GM12878 (cell line): ENCODE data around the gene CCNL2. TPM values are rescaled to one million over a fixed set of nuclear protein-coding genes. Genes with fewer than 3 reads are reported as not detected.
A peak's percentile ranks its signal among the peaks of the same experiment; 100 is the strongest.

ENCODE experiments used
- ATAC-seq: fragments of 200-7000 bp; cut with Tn5 transposase; 3 replicates; pipeline ENCODE4 v1.9.1; 2020; ENCODE audit warnings: mild to moderate bottlenecking, moderate library complexity
- BruUV-seq: library from RNA; stranded (reverse); fragments of 400-500 nt; replicated peaks from 2 replicates; lab custom pipeline; 2021; lab: Mats Ljungman, UMichigan
- CTCF ChIA-PET: fragments of 300-600 bp; sonication (Branson Sonifier 250); formaldehyde crosslinking; extraction: SDS; loops from one replicate; lab custom pipeline; 2021; ENCODE audit warnings: inconsistent platforms; lab: Yijun Ruan, JAX
- POLR2A ChIA-PET: fragments of 350-600 bp; formaldehyde crosslinking; extraction: SDS; loops from one replicate; lab custom pipeline; 2021; ENCODE audit warnings: inconsistent platforms; lab: Charles Lee
- RAD21 ChIA-PET: fragments of 300-600 bp; sonication (Branson Sonifier 250); formaldehyde crosslinking; loops from one replicate; lab custom pipeline; 2023; ENCODE audit warnings: antibody characterized with exemption; ENCODE audit not compliant: unreplicated experiment; lab: Charles Lee
- SMC1A ChIA-PET: fragments of 300-600 bp; sonication (Branson Sonifier 250); formaldehyde crosslinking; loops from one replicate; lab custom pipeline; 2023; ENCODE audit not compliant: unreplicated experiment, uncharacterized antibody; lab: Charles Lee
- DNase-seq: peaks from one replicate; pipeline ENCODE4 v3.0.0-alpha.2; 2011; ENCODE audit warnings: low read depth, low spot score
- FAIRE-seq: peaks from 3 replicates; lab custom pipeline; 2011; peaks lifted over from hg19 to GRCh38; lab: Jason Lieb, UNC
- H2AFZ ChIP-seq: 2 replicates; pipeline ENCODE4 v1.6.0; 2011; ENCODE audit warnings: low read depth, low read length, control low read depth; ENCODE audit not compliant: control insufficient read depth
- H3K27ac ChIP-seq: 2 replicates; pipeline ENCODE4 v1.5.1; 2011; ENCODE audit warnings: control low read depth; ENCODE audit not compliant: control insufficient read depth, insufficient read depth
- H3K27me3 ChIP-seq, 2 experiments: replicated peaks in 1 of 2; 2 replicates each; pipeline versions ENCODE4 v1.6.0 to v1.6.1; 2011; ENCODE audit warnings: low read length in 1 of 2; ENCODE audit not compliant: control insufficient read depth in 2 of 2, insufficient read depth in 2 of 2
- H3K36me3 ChIP-seq, 2 experiments: 2 replicates each; pipeline ENCODE4 v1.5.1; 2011; ENCODE audit warnings: low read length in 1 of 2; ENCODE audit not compliant: control insufficient read depth in 2 of 2, insufficient read depth in 2 of 2
- H3K4me1 ChIP-seq: 2 replicates; pipeline ENCODE4 v1.6.1; 2011; ENCODE audit warnings: mild to moderate bottlenecking, low read length, moderate library complexity, mixed read lengths; ENCODE audit not compliant: control insufficient read depth, insufficient read depth
- H3K4me2 ChIP-seq: 2 replicates; pipeline ENCODE4 v1.6.0; 2011; ENCODE audit warnings: control low read depth; ENCODE audit not compliant: control insufficient read depth, insufficient read depth
- H3K4me3 ChIP-seq: fragments of 200-600 bp; sonication (generic); 2 replicates; pipeline ENCODE4 v1.5.1; 2016
- H3K79me2 ChIP-seq: 2 replicates; pipeline ENCODE4 v1.6.0; 2011; ENCODE audit warnings: low read length; ENCODE audit not compliant: control insufficient read depth, insufficient read depth
- H3K9ac ChIP-seq: 2 replicates; pipeline ENCODE4 v1.8.0; 2011; ENCODE audit warnings: low read length, control low read depth, mixed read lengths; ENCODE audit not compliant: control insufficient read depth, insufficient read depth
- H3K9me3 ChIP-seq: replicated peaks from 3 replicates; pipeline ENCODE4 v1.5.1; 2011; ENCODE audit warnings: mild to moderate bottlenecking, low read length; ENCODE audit not compliant: control insufficient read depth, insufficient read depth
- H4K20me1 ChIP-seq: 2 replicates; pipeline ENCODE4 v1.6.0; 2011; ENCODE audit not compliant: control insufficient read depth, insufficient read depth
- BCL3 ChIP-seq: IDR thresholded peaks from 2 replicates; pipeline ENCODE4 v1.6.1; 2011; ENCODE audit warnings: borderline replicate concordance, low read depth, mild to moderate bottlenecking, moderate library complexity, low read length; ENCODE audit not compliant: insufficient read depth, poor library complexity, severe bottlenecking
- ESRRA ChIP-seq: IDR thresholded peaks from 2 replicates; pipeline ENCODE4 v1.6.1; 2012; ENCODE audit warnings: mild to moderate bottlenecking, low read length, improper control_type of control experiment
- GABPA ChIP-seq: IDR thresholded peaks from 2 replicates; pipeline ENCODE4 v1.6.1; 2014; ENCODE audit warnings: antibody characterized with exemption, low read depth, mild to moderate bottlenecking, inconsistent platforms
- MXI1 ChIP-seq: fragments of 150-350 bp; IDR thresholded peaks from 2 replicates; pipeline ENCODE4 v1.6.1; 2011; ENCODE audit warnings: low read depth, mild to moderate bottlenecking, inconsistent platforms, low read length, improper control_type of control experiment
- MYB ChIP-seq: fragments of 150-350 bp; IDR thresholded peaks from 2 replicates; pipeline ENCODE4 v1.6.1; 2014; ENCODE audit warnings: mild to moderate bottlenecking, low read depth, low read length, borderline replicate concordance
- NR2C2 ChIP-seq: IDR thresholded peaks from 2 replicates; pipeline ENCODE4 v1.6.1; 2011; ENCODE audit warnings: borderline replicate concordance, low read depth; ENCODE audit not compliant: control insufficient read depth, insufficient read length
- RELB ChIP-seq: fragments of 450-650 bp; IDR thresholded peaks from 2 replicates; pipeline ENCODE4 v1.6.1; 2017; ENCODE audit warnings: low read depth, mild to moderate bottlenecking, moderate library complexity
- RFX5 ChIP-seq: IDR thresholded peaks from 2 replicates; pipeline ENCODE4 v1.6.1; 2011; ENCODE audit warnings: low read depth, low read length, improper control_type of control experiment
- STAT3 ChIP-seq: IDR thresholded peaks from 2 replicates; pipeline ENCODE4 v1.6.1; 2011; ENCODE audit warnings: low read depth, low read length, improper control_type of control experiment
- ZBED1 ChIP-seq: IDR thresholded peaks from 2 replicates; pipeline ENCODE4 v1.6.1; 2016; ENCODE audit warnings: borderline replicate concordance
- WGBS: methylation state at CpG from one replicate; pipeline ENCODE4 v1.1.6; 2016; ENCODE audit warnings: low lambda C conversion rate; ENCODE audit not compliant: insufficient replicate concordance, insufficient coverage; ENCODE audit errors: missing lambda C conversion rate; 5-methylcytosine and 5-hydroxymethylcytosine counted together
- in situ Hi-C: fragments of 300-500 bp; cut with MboI; formaldehyde crosslinking; loops from 9 replicates; pipeline ENCODE4 v1.14.3; 2018; ENCODE audit warnings: mixed read lengths
- intact Hi-C: fragments of 100-400 bp; cut with micrococcal nuclease; formaldehyde crosslinking; loops from one replicate; pipeline ENCODE4 v1.14.2; 2022; ENCODE audit not compliant: unreplicated experiment
- polyA plus RNA-seq, 11 experiments: library from polyadenylated mRNA; depleted of rRNA in 4 of 11; unstranded in 6 of 11; stranded (reverse) in 5 of 11; fragments of >200 nt; fragmentation: Nextera tagmentation in 4 of 11; fragmentation: Illumina TruSeq in 1 of 11; extraction: Ambion mirVana in 4 of 11; extraction: Trizol in 1 of 11; gene quantifications; 1 replicate in 1 of 11; 2 replicates in 10 of 11; pipeline versions ENCODE4 v1.2.1 to v1.2.3, GENCODE V29; 2011 to 2016; ENCODE audit warnings: inconsistent platforms in 2 of 11, missing spikeins in 2 of 11, low read depth in 1 of 11
- total RNA-seq, 4 experiments: library from RNA; depleted of rRNA in 3 of 4; stranded (reverse); fragments of >200 nt in 3 of 4; fragmentation: Illumina TruSeq in 1 of 4; extraction: Trizol in 1 of 4; gene quantifications; 2 replicates each; pipeline versions ENCODE4 v1.2.1 to v1.2.3, GENCODE V29; 2013 to 2021

The CCNL2 gene
- total and polyA plus RNA-seq, 10 of the 15 experiments (the other 5 are each of a cell fraction or from before 2014, with no cell fraction given) = 2.1 to 143 (median 101) TPM

DNA sequence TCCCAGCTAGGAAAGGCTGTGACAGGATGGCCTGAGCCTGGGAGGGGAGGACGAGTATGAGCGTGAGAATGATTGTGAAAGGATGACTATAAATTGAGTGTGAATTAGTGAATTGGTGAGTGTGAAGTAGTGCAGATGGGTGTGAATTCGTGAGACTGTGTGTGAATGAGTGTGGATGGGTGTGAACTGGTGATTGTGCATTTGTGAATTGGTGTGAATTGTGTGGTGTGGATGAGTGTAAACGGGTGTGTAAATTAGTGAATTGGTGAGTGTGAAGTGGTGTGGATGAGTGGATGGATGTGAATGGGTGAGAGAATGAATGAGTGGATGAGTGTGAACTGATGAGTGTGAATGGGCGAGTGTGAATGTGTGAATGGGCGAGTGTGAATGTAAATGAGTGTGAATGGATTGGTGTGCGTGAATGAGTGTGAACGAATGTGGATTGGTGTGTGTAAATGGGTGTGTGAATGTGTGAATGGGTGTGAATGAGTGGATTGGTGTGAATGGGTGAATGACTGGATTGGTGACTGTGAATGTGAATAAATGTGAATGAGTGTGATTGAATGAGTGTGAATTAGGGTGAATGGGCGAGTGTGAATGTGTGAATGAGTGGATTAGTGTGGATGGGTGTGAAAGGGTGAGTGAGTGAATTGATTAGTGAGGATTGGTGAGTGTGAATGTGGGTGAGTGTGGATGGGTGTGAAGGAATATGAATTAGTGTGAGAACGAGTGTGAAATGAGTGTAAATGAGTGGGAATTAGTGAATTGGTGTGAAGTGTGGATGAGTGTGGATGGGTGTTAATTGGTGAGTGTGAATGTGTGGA is 33.0 kb downstream of the CCNL2 start:
- CTCF ChIA-PET = no interaction called here
- BruUV-seq = no TSS peak

More for the DNA sequence above, 33.0 kb downstream of the CCNL2 start:
- Histone ChIP-seq H2AFZ (no peak overlapping the region), H3K4me1 (no peaks in the 10 kb centered on the region; the same call in 1 of the 2 replicates), H3K36me3 (peaks cover 0 to 1% of the 10 kb centered on the region in 2 experiments; a peak in 2 of 4 replicates), H3K27ac (no peak overlapping the region), H4K20me1 (no peaks in the 10 kb centered on the region), H3K9ac (no peak overlapping the region), H3K4me2 (no peak overlapping the region), H3K27me3 (no peaks in the 10 kb centered on the region), H3K79me2 (no peaks in the 10 kb centered on the region), H3K9me3 (peaks cover 3% of the 10 kb centered on the region; the same call in 1 of the 3 replicates), H3K4me3 (no peak overlapping the region)
- POLR2A ChIA-PET = no interaction called here
- TF ChIP-seq NR2C2 (no peak), BCL3 (peak; percentile 8), MXI1 (no peak), MYB (no peak), RELB (peak; percentile 22), STAT3 (no peak), ESRRA (no peak), RFX5 (no peak), GABPA (no peak), ZBED1 (no peak)
- no peak for FAIRE-seq
- no peak for ATAC-seq
- no peak for DNase-seq
- RAD21 ChIA-PET = no interaction called here
- WGBS = 61% methylated on average over 10 of the region's 10 CpGs
- intact Hi-C loops = no loop called here
- SMC1A ChIA-PET = no interaction called here
- in situ Hi-C loops = no loop called here
